ENCODE results near the gene PRKAR2B.

- TF ChIP-seq EZH2 (IDR thresholded peaks at IDR 0.05; ENCODE audit: insufficient read depth, poor library complexity, severe bottlenecking) (no peak), EZH2phosphoT487 (IDR thresholded peaks at IDR 0.05; ENCODE audit: insufficient read depth, low read depth) (no peak)
Observed at GRCh38 chr7:107059468-107059867, 15.0 kb downstream of the PRKAR2B start.

Data from GM23248 (cell line).